HCT116 (cell line): ENCODE measurements around the gene DOK5. TPM values are rescaled to one million over a fixed set of nuclear protein-coding genes. Genes with fewer than 3 reads are reported as not detected.

ENCODE experiments used
- ATAC-seq: fragments of 200-7000 bp; cut with Tn5 transposase; 2 replicates; pipeline ENCODE4 v1.9.1; 2020; ENCODE audit warnings: mild to moderate bottlenecking, moderate library complexity
- BruUV-seq: library from RNA; stranded (reverse); fragments of 400-500 nt; replicated peaks from 2 replicates; lab custom pipeline; 2021; lab: Mats Ljungman, UMichigan
- CTCF ChIA-PET: fragments of 300-600 bp; sonication (Branson Sonifier 250); formaldehyde crosslinking; loops from one replicate; lab custom pipeline; 2021; ENCODE audit warnings: antibody characterized with exemption; lab: Charles Lee
- POLR2A ChIA-PET: fragments of 300-600, 350-600 bp; sonication (Branson Sonifier 250); formaldehyde crosslinking; loops from one replicate; lab custom pipeline; 2021; ENCODE audit warnings: antibody characterized with exemption; lab: Charles Lee
- RAD21 ChIA-PET, 2 experiments: fragments of 300-600 bp; sonication (Branson Sonifier 250); formaldehyde crosslinking; loops; one replicate each; lab custom pipeline; 2023; ENCODE audit warnings: low total read pairs in 2 of 2; ENCODE audit not compliant: uncharacterized antibody in 2 of 2, unreplicated experiment in 2 of 2, low non-redundant PET in 1 of 2; lab: Charles Lee
- DNase-seq: peaks from one replicate; pipeline ENCODE4 v3.0.0-alpha.2; 2010; ENCODE audit warnings: low read depth, low spot score
- H2AFZ ChIP-seq: fragments of 200-600 bp; shearing (Covaris generic), sonication (generic); 2 replicates; pipeline ENCODE4 v1.6.1; 2017; ENCODE audit warnings: low read depth, mixed run types, mixed read lengths, antibody characterized with exemption, low read length; ENCODE audit not compliant: poor library complexity, severe bottlenecking
- H3K27ac ChIP-seq: 2 replicates; pipeline ENCODE4 v1.5.1; 2012; ENCODE audit warnings: low read depth, low read length
- H3K27me3 ChIP-seq: fragments of 200-600 bp; sonication (generic); 2 replicates; pipeline ENCODE4 v1.6.1; 2016; ENCODE audit warnings: mixed run types, low read length, mixed read lengths; ENCODE audit not compliant: insufficient read depth
- H3K36me3 ChIP-seq, 2 experiments: fragments of 200-500 bp in 1 of 2; fragments of 200-600 bp in 1 of 2; sonication (Bioruptor generic) in 1 of 2; sonication (generic) in 1 of 2; 2 replicates each; pipeline versions ENCODE4 v1.5.1 to v1.6.1; 2014 to 2016; ENCODE audit warnings: low read length in 2 of 2, inconsistent platforms in 1 of 2, mixed read lengths in 1 of 2, mixed run types in 1 of 2; ENCODE audit not compliant: insufficient read depth in 2 of 2, control insufficient read depth in 1 of 2
- H3K4me1 ChIP-seq, 2 experiments: fragments of 200-600 bp in 1 of 2; sonication (generic) in 1 of 2; 2 replicates each; pipeline versions ENCODE4 v1.5.1 to v1.6.1; 2012 to 2017; ENCODE audit warnings: low read length in 2 of 2, inconsistent platforms in 1 of 2, mild to moderate bottlenecking in 1 of 2, mixed read lengths in 1 of 2, mixed run types in 1 of 2, moderate library complexity in 1 of 2; ENCODE audit not compliant: insufficient read depth in 2 of 2, control insufficient read depth in 1 of 2
- H3K4me2 ChIP-seq: fragments of 200-600 bp; sonication (generic); 2 replicates; pipeline ENCODE4 v1.6.1; 2017; ENCODE audit warnings: mixed run types, low read length, mixed read lengths
- H3K4me3 ChIP-seq, 2 experiments: fragments of 200-600 bp in 1 of 2; sonication (generic) in 1 of 2; replicated peaks in 1 of 2; 2 replicates each; pipeline ENCODE4 v1.5.1; 2011 to 2016; ENCODE audit warnings: low read length in 2 of 2, control low read depth in 1 of 2, low read depth in 1 of 2, mild to moderate bottlenecking in 1 of 2, mixed read lengths in 1 of 2, mixed run types in 1 of 2
- H3K79me2 ChIP-seq: fragments of 200-600 bp; sonication (generic); 2 replicates; pipeline ENCODE4 v1.6.1; 2017; ENCODE audit warnings: mild to moderate bottlenecking, mixed run types, low read length, moderate library complexity, mixed read lengths; ENCODE audit not compliant: insufficient read depth
- H3K9ac ChIP-seq: fragments of 200-600 bp; sonication (generic); 2 replicates; pipeline ENCODE4 v1.6.1; 2016; ENCODE audit warnings: low read length, mixed read lengths
- H3K9me2 ChIP-seq: fragments of 200-600 bp; sonication (generic), shearing (Covaris generic); 2 replicates; pipeline ENCODE4 v1.6.1; 2017; ENCODE audit warnings: mixed run types, mild to moderate bottlenecking, moderate library complexity; ENCODE audit not compliant: insufficient read depth
- H3K9me3 ChIP-seq, 2 experiments: fragments of 200-500 bp in 1 of 2; fragments of 200-600 bp in 1 of 2; sonication (Bioruptor generic) in 1 of 2; sonication (generic) in 1 of 2; 2 replicates each; pipeline ENCODE4 v1.6.1; 2014 to 2017; ENCODE audit warnings: low read length in 2 of 2, mixed read lengths in 2 of 2, inconsistent platforms in 1 of 2, low read depth in 1 of 2, mild to moderate bottlenecking in 1 of 2, mixed run types in 1 of 2, moderate library complexity in 1 of 2; ENCODE audit not compliant: control insufficient read depth in 1 of 2, insufficient read depth in 1 of 2
- H4K20me1 ChIP-seq: fragments of 200-600 bp; sonication (generic), shearing (Covaris generic); 2 replicates; pipeline ENCODE4 v1.6.1; 2017; ENCODE audit warnings: mixed run types, mild to moderate bottlenecking, moderate library complexity; ENCODE audit not compliant: insufficient read depth
- CBX3 ChIP-seq: IDR thresholded peaks from 2 replicates; pipeline ENCODE4 v1.6.1; 2012; ENCODE audit warnings: low read depth
- CEBPB ChIP-seq: IDR thresholded peaks from 2 replicates; pipeline ENCODE4 v1.6.1; 2012; ENCODE audit warnings: low read depth
- CTCF ChIP-seq, 3 experiments: fragments of 200-600 bp in 1 of 3; sonication (generic) in 1 of 3; IDR thresholded peaks in 2 of 3; conservative IDR thresholded peaks in 1 of 3; 2 replicates each; pipeline ENCODE4 v1.5.1; 2012 to 2017; ENCODE audit warnings: low read depth in 2 of 3, low read length in 2 of 3, antibody characterized with exemption in 1 of 3, borderline replicate concordance in 1 of 3, control low read depth in 1 of 3, mild to moderate bottlenecking in 1 of 3, mixed read lengths in 1 of 3, mixed run types in 1 of 3, moderate library complexity in 1 of 3; ENCODE audit not compliant: insufficient read depth in 1 of 3
- EGR1 ChIP-seq: IDR thresholded peaks from 2 replicates; pipeline ENCODE4 v1.6.1; 2012; ENCODE audit warnings: low read depth
- ELF1 ChIP-seq: IDR thresholded peaks from 2 replicates; pipeline ENCODE4 v1.6.1; 2012; ENCODE audit warnings: low read depth, borderline replicate concordance
- EZH2 ChIP-seq: fragments of 200-600 bp; sonication (generic); IDR thresholded peaks from 2 replicates; pipeline ENCODE4 v1.6.1; 2017; ENCODE audit warnings: antibody characterized with exemption, mixed run types
- EZH2phosphoT487 ChIP-seq: fragments of 200-600 bp; IDR thresholded peaks from 2 replicates; pipeline ENCODE4 v1.6.1; 2018; ENCODE audit warnings: antibody characterized with exemption, borderline replicate concordance
- FOSL1 ChIP-seq: IDR thresholded peaks from 2 replicates; pipeline ENCODE4 v1.6.1; 2012; ENCODE audit warnings: low read depth
- JUND ChIP-seq: IDR thresholded peaks from 2 replicates; pipeline ENCODE4 v1.6.1; 2012
- MAX ChIP-seq: IDR thresholded peaks from 2 replicates; pipeline ENCODE4 v1.6.1; 2012
- POLR2AphosphoS5 ChIP-seq: IDR thresholded peaks from 2 replicates; pipeline ENCODE4 v1.6.1; 2011; ENCODE audit warnings: mild to moderate bottlenecking, low read depth, low read length, moderate library complexity
- SIN3A ChIP-seq: IDR thresholded peaks from 2 replicates; pipeline ENCODE4 v1.6.1; 2012; ENCODE audit warnings: low read depth
- SP1 ChIP-seq: IDR thresholded peaks from 2 replicates; pipeline ENCODE4 v1.6.1; 2012; ENCODE audit warnings: low read depth
- SRF ChIP-seq: IDR thresholded peaks from 2 replicates; pipeline ENCODE4 v1.6.1; 2012; ENCODE audit warnings: low read depth
- TCF7L2 ChIP-seq: IDR thresholded peaks from 2 replicates; pipeline ENCODE4 v1.7.0; 2011; ENCODE audit warnings: borderline replicate concordance, inconsistent platforms; ENCODE audit not compliant: insufficient read depth, insufficient read length; ENCODE audit errors: extremely low read depth
- YY1 ChIP-seq: IDR thresholded peaks from 2 replicates; pipeline ENCODE4 v1.6.1; 2011; ENCODE audit warnings: low read length, low read depth, moderate library complexity, mild to moderate bottlenecking; ENCODE audit not compliant: insufficient replicate concordance; ENCODE audit errors: extremely low read depth
- ZFX ChIP-seq: fragments of 450-650 bp; IDR thresholded peaks from 2 replicates; pipeline ENCODE4 v1.6.1; 2017
- ZNF274 ChIP-seq: fragments of 200-500 bp; sonication (Bioruptor generic); IDR thresholded peaks from 2 replicates; pipeline ENCODE4 v1.6.1; 2014; ENCODE audit warnings: mild to moderate bottlenecking, low read depth, low read length, inconsistent platforms
- intact Hi-C: fragments of 100-400 bp; cut with micrococcal nuclease; formaldehyde crosslinking; loops from 2 replicates; pipeline ENCODE4 v1.10.0; 2022
- total RNA-seq: library from RNA; stranded (reverse); gene quantifications from one replicate; pipeline ENCODE4 v1.2.1, GENCODE V29; 2021; ENCODE audit not compliant: unreplicated experiment

The DOK5 gene
- total RNA-seq, 1 experiment from 2014 or later, result not detected

- CTCF ChIA-PET, result no interaction called here
- POLR2A ChIA-PET, result no interaction called here
Observed at GRCh38 chr20:54488442-54488841, 13.0 kb downstream of the DOK5 start.

More at GRCh38 chr20:54488442-54488841, 13.0 kb downstream of the DOK5 start:
- no peaks in the 10 kb centered on the region for H3K9me2 ChIP-seq
- H3K9me3 ChIP-seq, result no peaks in the 10 kb centered on the region
- TF ChIP-seq ELF1, result no peak
- no peak for TF ChIP-seq EZH2phosphoT487
- TF ChIP-seq SRF, result no peak
- no peak for TF ChIP-seq YY1
- TF ChIP-seq CEBPB, result no peak
- no peak for TF ChIP-seq CBX3
- TF ChIP-seq JUND, result no peak
- TF ChIP-seq EZH2, result no peak
- no peak for TF ChIP-seq TCF7L2
- TF ChIP-seq SIN3A, result no peak
- no peak for TF ChIP-seq FOSL1
- TF ChIP-seq SP1, result no peak
- TF ChIP-seq EGR1, result no peak
- no peak for TF ChIP-seq ZNF274
- no peak for TF ChIP-seq ZFX
- TF ChIP-seq CTCF (IDR thresholded peaks at IDR 0.05 in 2 of 3, conservative IDR thresholded peaks at IDR 0.05 in 1 of 3; ENCODE audit: borderline replicate concordance in 1 of 3, insufficient read depth in 1 of 3, low read depth in 2 of 3, low read length in 2 of 3), result no peak
- no peak for TF ChIP-seq POLR2AphosphoS5
- TF ChIP-seq MAX, result no peak
- TF ChIP-seq, all 23 proteins: peak for 0
- H3K4me3 ChIP-seq, result no peak overlapping the region
- intact Hi-C loops, result no loop called here
- ATAC-seq (no peak), DNase-seq (no peak)
- H3K27me3 ChIP-seq, result no peaks in the 10 kb centered on the region
- H2AFZ ChIP-seq, result no peak overlapping the region
- no peaks in the 10 kb centered on the region for H3K79me2 ChIP-seq
- no peak overlapping the region for H3K9ac ChIP-seq
- no TSS peak for BruUV-seq
- H4K20me1 ChIP-seq, result no peaks in the 10 kb centered on the region
- no peak overlapping the region for H3K4me2 ChIP-seq
- RAD21 ChIA-PET, result no interaction called here
- H3K4me1 ChIP-seq, result peaks cover 0 to 7% of the 10 kb centered on the region in 2 experiments; a peak in 3 of 4 replicates
- H3K36me3 ChIP-seq, result no peaks in the 10 kb centered on the region
- H3K27ac ChIP-seq, result no peak overlapping the region
